GM12878 (cell line): ENCODE measurements around the gene ASH1L. TPM values are rescaled to one million over a fixed set of nuclear protein-coding genes. Genes with fewer than 3 reads are reported as not detected.

Experiments
- ATAC-seq: fragments of 200-7000 bp; cut with Tn5 transposase; 3 replicates; pipeline ENCODE4 v1.9.1; 2020; ENCODE audit warnings: mild to moderate bottlenecking, moderate library complexity
- BruUV-seq: library from RNA; stranded (reverse); fragments of 400-500 nt; replicated peaks from 2 replicates; lab custom pipeline; 2021; lab: Mats Ljungman, UMichigan
- CTCF ChIA-PET: fragments of 300-600 bp; sonication (Branson Sonifier 250); formaldehyde crosslinking; extraction: SDS; loops from one replicate; lab custom pipeline; 2021; ENCODE audit warnings: inconsistent platforms; lab: Yijun Ruan, JAX
- POLR2A ChIA-PET: fragments of 350-600 bp; formaldehyde crosslinking; extraction: SDS; loops from one replicate; lab custom pipeline; 2021; ENCODE audit warnings: inconsistent platforms; lab: Charles Lee
- RAD21 ChIA-PET: fragments of 300-600 bp; sonication (Branson Sonifier 250); formaldehyde crosslinking; loops from one replicate; lab custom pipeline; 2023; ENCODE audit warnings: antibody characterized with exemption; ENCODE audit not compliant: unreplicated experiment; lab: Charles Lee
- SMC1A ChIA-PET: fragments of 300-600 bp; sonication (Branson Sonifier 250); formaldehyde crosslinking; loops from one replicate; lab custom pipeline; 2023; ENCODE audit not compliant: unreplicated experiment, uncharacterized antibody; lab: Charles Lee
- DNase-seq: peaks from one replicate; pipeline ENCODE4 v3.0.0-alpha.2; 2011; ENCODE audit warnings: low read depth, low spot score
- FAIRE-seq: peaks from 3 replicates; lab custom pipeline; 2011; peaks lifted over from hg19 to GRCh38; lab: Jason Lieb, UNC
- H2AFZ ChIP-seq: 2 replicates; pipeline ENCODE4 v1.6.0; 2011; ENCODE audit warnings: low read depth, low read length, control low read depth; ENCODE audit not compliant: control insufficient read depth
- H3K27ac ChIP-seq: 2 replicates; pipeline ENCODE4 v1.5.1; 2011; ENCODE audit warnings: control low read depth; ENCODE audit not compliant: control insufficient read depth, insufficient read depth
- H3K27me3 ChIP-seq, 2 experiments: replicated peaks in 1 of 2; 2 replicates each; pipeline versions ENCODE4 v1.6.0 to v1.6.1; 2011; ENCODE audit warnings: low read length in 1 of 2; ENCODE audit not compliant: control insufficient read depth in 2 of 2, insufficient read depth in 2 of 2
- H3K36me3 ChIP-seq, 2 experiments: 2 replicates each; pipeline ENCODE4 v1.5.1; 2011; ENCODE audit warnings: low read length in 1 of 2; ENCODE audit not compliant: control insufficient read depth in 2 of 2, insufficient read depth in 2 of 2
- H3K4me1 ChIP-seq: 2 replicates; pipeline ENCODE4 v1.6.1; 2011; ENCODE audit warnings: mild to moderate bottlenecking, low read length, moderate library complexity, mixed read lengths; ENCODE audit not compliant: control insufficient read depth, insufficient read depth
- H3K4me2 ChIP-seq: 2 replicates; pipeline ENCODE4 v1.6.0; 2011; ENCODE audit warnings: control low read depth; ENCODE audit not compliant: control insufficient read depth, insufficient read depth
- H3K4me3 ChIP-seq: fragments of 200-600 bp; sonication (generic); 2 replicates; pipeline ENCODE4 v1.5.1; 2016
- H3K79me2 ChIP-seq: 2 replicates; pipeline ENCODE4 v1.6.0; 2011; ENCODE audit warnings: low read length; ENCODE audit not compliant: control insufficient read depth, insufficient read depth
- H3K9ac ChIP-seq: 2 replicates; pipeline ENCODE4 v1.8.0; 2011; ENCODE audit warnings: low read length, control low read depth, mixed read lengths; ENCODE audit not compliant: control insufficient read depth, insufficient read depth
- H3K9me3 ChIP-seq: replicated peaks from 3 replicates; pipeline ENCODE4 v1.5.1; 2011; ENCODE audit warnings: mild to moderate bottlenecking, low read length; ENCODE audit not compliant: control insufficient read depth, insufficient read depth
- H4K20me1 ChIP-seq: 2 replicates; pipeline ENCODE4 v1.6.0; 2011; ENCODE audit not compliant: control insufficient read depth, insufficient read depth
- CBX3 ChIP-seq: fragments of 200-600 bp; sonication (generic); IDR thresholded peaks from 2 replicates; pipeline ENCODE4 v1.6.1; 2016; ENCODE audit warnings: low read depth, borderline replicate concordance
- CREM ChIP-seq: IDR thresholded peaks from 2 replicates; pipeline ENCODE4 v1.6.1; 2014; ENCODE audit warnings: antibody characterized with exemption, low read depth
- CTCF ChIP-seq, 3 experiments: IDR thresholded peaks in 2 of 3; conservative IDR thresholded peaks in 1 of 3; 2 replicates each; pipeline ENCODE4 v1.5.1; 2011; ENCODE audit warnings: low read depth in 3 of 3, low read length in 3 of 3, mild to moderate bottlenecking in 3 of 3, control low read depth in 2 of 3, moderate library complexity in 2 of 3, inconsistent platforms in 1 of 3, mixed read lengths in 1 of 3; ENCODE audit not compliant: control insufficient read depth in 2 of 3, insufficient read depth in 1 of 3; ENCODE audit errors: extremely low read depth in 1 of 3
- EP300 ChIP-seq, 2 experiments: fragments of 150-350 bp in 1 of 2; IDR thresholded peaks; 2 replicates each; pipeline ENCODE4 v1.6.1; 2011 to 2012; ENCODE audit warnings: low read depth in 2 of 2, low read length in 2 of 2, borderline replicate concordance in 1 of 2, improper control_type of control experiment in 1 of 2, inconsistent platforms in 1 of 2; ENCODE audit not compliant: control insufficient read depth in 1 of 2
- IKZF1 ChIP-seq: fragments of 450-650 bp; conservative IDR thresholded peaks from 2 replicates; pipeline ENCODE4 v1.6.1; 2017; ENCODE audit warnings: antibody characterized with exemption, mild to moderate bottlenecking
- JUNB ChIP-seq: IDR thresholded peaks from 2 replicates; pipeline ENCODE4 v1.6.1; 2016; ENCODE audit warnings: antibody characterized with exemption, mild to moderate bottlenecking
- JUND ChIP-seq: IDR thresholded peaks from 2 replicates; pipeline ENCODE4 v1.6.1; 2012; ENCODE audit warnings: low read depth, mild to moderate bottlenecking, low read length, improper control_type of control experiment, moderate library complexity
- KLF5 ChIP-seq: fragments of 450-650 bp; IDR thresholded peaks from 2 replicates; pipeline ENCODE4 v1.6.1; 2014; ENCODE audit warnings: mild to moderate bottlenecking; ENCODE audit not compliant: partially characterized antibody
- LARP7 ChIP-seq: fragments of 450-650 bp; IDR thresholded peaks from 2 replicates; pipeline ENCODE4 v1.6.1; 2017; ENCODE audit warnings: mild to moderate bottlenecking
- MAX ChIP-seq: IDR thresholded peaks from 2 replicates; pipeline ENCODE4 v1.6.1; 2012; ENCODE audit warnings: low read depth, low read length, improper control_type of control experiment
- RELB ChIP-seq: fragments of 450-650 bp; IDR thresholded peaks from 2 replicates; pipeline ENCODE4 v1.6.1; 2017; ENCODE audit warnings: low read depth, mild to moderate bottlenecking, moderate library complexity
- SIX5 ChIP-seq: IDR thresholded peaks from 2 replicates; pipeline ENCODE4 v1.6.1; 2011; ENCODE audit warnings: mild to moderate bottlenecking, low read depth, low read length, moderate library complexity; ENCODE audit not compliant: severe bottlenecking
- SREBF1 ChIP-seq: IDR thresholded peaks from 2 replicates; pipeline ENCODE4 v1.6.1; 2012; ENCODE audit warnings: mild to moderate bottlenecking, low read length
- SUPT20H ChIP-seq: IDR thresholded peaks from 2 replicates; pipeline ENCODE4 v1.6.1; 2011; ENCODE audit warnings: low read depth, mild to moderate bottlenecking, low read length, moderate library complexity, borderline replicate concordance; ENCODE audit not compliant: control insufficient read depth
- SUZ12 ChIP-seq: fragments of 200-600 bp; sonication (generic); IDR thresholded peaks from one replicate; pipeline ENCODE4 v1.6.1; 2018; ENCODE audit warnings: antibody characterized with exemption, mild to moderate bottlenecking; ENCODE audit not compliant: unreplicated experiment
- TAF1 ChIP-seq: IDR thresholded peaks from 2 replicates; pipeline ENCODE4 v1.6.1; 2011; ENCODE audit warnings: mild to moderate bottlenecking, low read depth, low read length, borderline replicate concordance
- TCF7 ChIP-seq: IDR thresholded peaks from 2 replicates; pipeline ENCODE4 v1.6.1; 2014; ENCODE audit warnings: antibody characterized with exemption, borderline replicate concordance
- ZBED1 ChIP-seq: IDR thresholded peaks from 2 replicates; pipeline ENCODE4 v1.6.1; 2016; ENCODE audit warnings: borderline replicate concordance
- ZNF24 ChIP-seq: fragments of 450-650 bp; IDR thresholded peaks from 2 replicates; pipeline ENCODE4 v1.6.1; 2017; ENCODE audit warnings: antibody characterized with exemption, mild to moderate bottlenecking
- WGBS: methylation state at CpG from one replicate; pipeline ENCODE4 v1.1.6; 2016; ENCODE audit warnings: low lambda C conversion rate; ENCODE audit not compliant: insufficient replicate concordance, insufficient coverage; ENCODE audit errors: missing lambda C conversion rate; 5-methylcytosine and 5-hydroxymethylcytosine counted together
- in situ Hi-C: fragments of 300-500 bp; cut with MboI; formaldehyde crosslinking; loops from 9 replicates; pipeline ENCODE4 v1.14.3; 2018; ENCODE audit warnings: mixed read lengths
- intact Hi-C: fragments of 100-400 bp; cut with micrococcal nuclease; formaldehyde crosslinking; loops from one replicate; pipeline ENCODE4 v1.14.2; 2022; ENCODE audit not compliant: unreplicated experiment
- polyA plus RNA-seq, 11 experiments: library from polyadenylated mRNA; depleted of rRNA in 4 of 11; unstranded in 6 of 11; stranded (reverse) in 5 of 11; fragments of >200 nt; fragmentation: Nextera tagmentation in 4 of 11; fragmentation: Illumina TruSeq in 1 of 11; extraction: Ambion mirVana in 4 of 11; extraction: Trizol in 1 of 11; gene quantifications; 1 replicate in 1 of 11; 2 replicates in 10 of 11; pipeline versions ENCODE4 v1.2.1 to v1.2.3, GENCODE V29; 2011 to 2016; ENCODE audit warnings: inconsistent platforms in 2 of 11, missing spikeins in 2 of 11, low read depth in 1 of 11
- total RNA-seq, 4 experiments: library from RNA; depleted of rRNA in 3 of 4; stranded (reverse); fragments of >200 nt in 3 of 4; fragmentation: Illumina TruSeq in 1 of 4; extraction: Trizol in 1 of 4; gene quantifications; 2 replicates each; pipeline versions ENCODE4 v1.2.1 to v1.2.3, GENCODE V29; 2013 to 2021

The ASH1L gene
- total and polyA plus RNA-seq, 10 of the 15 experiments (the other 5 are each of a cell fraction or from before 2014, with no cell fraction given): 1.7 to 23.9 (median 16.6) TPM

GRCh38 chr1:155396874-155397476, 165.6 kb downstream of the ASH1L start:
- RAD21 ChIA-PET: no interaction called here

More at GRCh38 chr1:155396874-155397476, 165.6 kb downstream of the ASH1L start:
- BruUV-seq: no TSS peak
- Histone ChIP-seq H3K36me3 (peaks cover 1 to 17% of the 10 kb centered on the region in 2 experiments), H2AFZ (no peak overlapping the region), H3K9me3 (no peaks in the 10 kb centered on the region), H3K79me2 (no peaks in the 10 kb centered on the region), H3K27me3 (no peaks in the 10 kb centered on the region), H3K4me2 (no peak overlapping the region), H3K9ac (no peak overlapping the region), H4K20me1 (no peaks in the 10 kb centered on the region), H3K27ac (no peak overlapping the region), H3K4me1 (no peaks in the 10 kb centered on the region), H3K4me3 (no peak overlapping the region)
- no peak for ATAC-seq
- 100% methylated on average over 9 of the region's 12 CpGs for WGBS
- TF ChIP-seq ZBED1 (no peak), JUND (no peak), CBX3 (no peak), CREM (no peak), RELB (no peak), SUZ12 (no peak), JUNB (no peak), TCF7 (no peak), KLF5 (no peak), SIX5 (no peak), IKZF1 (no peak), EP300 (IDR thresholded peaks at IDR 0.05; ENCODE audit: borderline replicate concordance in 1 of 2, control insufficient read depth in 1 of 2, low read depth in 2 of 2, low read length in 2 of 2) (no peak), ZNF24 (no peak), TAF1 (no peak), MAX (no peak), SUPT20H (no peak), LARP7 (no peak), SREBF1 (no peak), CTCF (IDR thresholded peaks at IDR 0.05 in 2 of 3, conservative IDR thresholded peaks at IDR 0.05 in 1 of 3; ENCODE audit: control insufficient read depth in 2 of 3, extremely low read depth in 1 of 3, insufficient read depth in 1 of 3, low read depth in 3 of 3, low read length in 3 of 3) (no peak)
- POLR2A ChIA-PET: no interaction called here
- intact Hi-C loops (no loop called here), in situ Hi-C loops (no loop called here)
- DNase-seq: no peak
- FAIRE-seq: no peak
- SMC1A ChIA-PET: interaction anchor here (1.7 kb wide), 1 partner anchor 17 kb away, joined by 6 read pairs; no protein-coding TSS in a partner anchor
- CTCF ChIA-PET: interaction anchor here (0.7 kb wide), 1 partner anchor 176 kb away, joined by 3 read pairs; no protein-coding TSS in a partner anchor
